OCI-LY7 (cell line): ENCODE data around the gene PLA2G4C. TPM values are rescaled to one million over a fixed set of nuclear protein-coding genes. Genes with fewer than 3 reads are reported as not detected.

Source experiments
- BruUV-seq: library from RNA; stranded (reverse); fragments of 400-500 nt; replicated peaks from 2 replicates; lab custom pipeline; 2021; lab: Mats Ljungman, UMichigan
- CTCF ChIA-PET: fragments of 300-600 bp; sonication (Branson Sonifier 250); formaldehyde crosslinking; loops from one replicate; lab custom pipeline; 2022; ENCODE audit warnings: antibody characterized with exemption; ENCODE audit not compliant: unreplicated experiment; lab: Charles Lee
- POLR2A ChIA-PET: fragments of 300-600 bp; sonication (Branson Sonifier 250); formaldehyde crosslinking; loops from one replicate; lab custom pipeline; 2022; ENCODE audit warnings: antibody characterized with exemption; lab: Charles Lee
- DNase-seq: peaks from one replicate; pipeline ENCODE4 v3.0.0-alpha.2; 2015; ENCODE audit warnings: low spot score
- H2AFZ ChIP-seq: fragments of 200-600 bp; sonication (generic), shearing (Covaris generic); 2 replicates; pipeline ENCODE4 v1.6.1; 2014; ENCODE audit warnings: mild to moderate bottlenecking, antibody characterized with exemption, low read length, moderate library complexity
- H3K27ac ChIP-seq: fragments of 200-600 bp; sonication (generic); 2 replicates; pipeline ENCODE4 v1.5.1; 2014; ENCODE audit warnings: mixed run types, low read depth, mild to moderate bottlenecking, moderate library complexity, low read length, inconsistent platforms; ENCODE audit not compliant: poor library complexity, severe bottlenecking
- H3K36me3 ChIP-seq: fragments of 200-600 bp; sonication (generic); 2 replicates; pipeline ENCODE4 v1.6.1; 2014; ENCODE audit warnings: mild to moderate bottlenecking, antibody characterized with exemption, low read length, moderate library complexity, mixed read lengths; ENCODE audit not compliant: insufficient read depth
- H3K4me1 ChIP-seq: fragments of 200-600 bp; sonication (generic); 2 replicates; pipeline ENCODE4 v1.5.1; 2014; ENCODE audit warnings: mild to moderate bottlenecking, low read length; ENCODE audit not compliant: insufficient read depth, poor library complexity, severe bottlenecking
- H3K4me2 ChIP-seq: fragments of 200-600 bp; sonication (generic); 2 replicates; pipeline ENCODE4 v1.6.1; 2014; ENCODE audit warnings: mild to moderate bottlenecking, low read length
- H3K4me3 ChIP-seq: fragments of 200-600 bp; sonication (generic); 2 replicates; pipeline ENCODE4 v1.5.1; 2014; ENCODE audit warnings: mild to moderate bottlenecking, low read depth, low read length; ENCODE audit not compliant: poor library complexity, severe bottlenecking
- H3K79me2 ChIP-seq: fragments of 200-600 bp; sonication (generic); 2 replicates; pipeline ENCODE4 v1.6.1; 2016; ENCODE audit warnings: low read depth, mild to moderate bottlenecking, low read length, moderate library complexity, mixed read lengths; ENCODE audit not compliant: insufficient read depth
- H3K9me2 ChIP-seq: fragments of 200-600 bp; sonication (generic); 2 replicates; pipeline ENCODE4 v1.6.1; 2016; ENCODE audit warnings: mild to moderate bottlenecking, low read length, mixed read lengths; ENCODE audit not compliant: insufficient read depth
- H3K9me3 ChIP-seq: fragments of 200-600 bp; sonication (generic); 2 replicates; pipeline ENCODE4 v1.6.1; 2014; ENCODE audit warnings: mild to moderate bottlenecking, mixed run types, low read length, mixed read lengths
- H4K20me1 ChIP-seq: fragments of 200-600 bp; sonication (generic); 2 replicates; pipeline ENCODE4 v1.6.1; 2014; ENCODE audit warnings: mild to moderate bottlenecking, antibody characterized with exemption, low read length, moderate library complexity, mixed read lengths; ENCODE audit not compliant: insufficient read depth
- CTCF ChIP-seq: fragments of 200-600 bp; sonication (generic); conservative IDR thresholded peaks from 2 replicates; pipeline ENCODE4 v1.5.1; 2014; ENCODE audit warnings: mild to moderate bottlenecking, antibody characterized with exemption, low read length, moderate library complexity, mixed read lengths
- EZH2phosphoT487 ChIP-seq: fragments of 200-600 bp; sonication (generic); IDR thresholded peaks from 2 replicates; pipeline ENCODE4 v1.6.1; 2018; ENCODE audit warnings: low read depth, borderline replicate concordance, mild to moderate bottlenecking, mixed run types, antibody characterized with exemption, low read length, moderate library complexity, mixed read lengths
- intact Hi-C: fragments of 100-400 bp; cut with micrococcal nuclease; formaldehyde crosslinking; loops from one replicate; pipeline ENCODE4 v1.10.0; 2022; ENCODE audit not compliant: unreplicated experiment
- total RNA-seq, 2 experiments: library from RNA; depleted of rRNA in 1 of 2; stranded (reverse); fragments of >200 nt in 1 of 2; shearing (Covaris generic) in 1 of 2; gene quantifications; 2 replicates each; pipeline ENCODE4 v1.2.3, GENCODE V29; 2014 to 2022

PLA2G4C gene
- total RNA-seq, 2 experiments from 2014 or later: 0.98 to 1.4 TPM

- POLR2A ChIA-PET: no interaction called here
- intact Hi-C loops: no loop called here
These were observed 43.4 kb upstream of the PLA2G4C start for GRCh38 chr19:48154003-48154402.

GRCh38 chr19:48152551-48152950, 41.9 kb upstream of the PLA2G4C start:
- BruUV-seq: TSS peak; percentile 58
- ChIA-PET POLR2A (no interaction called here), CTCF (no interaction called here)
- Histone ChIP-seq H3K9me3 (no peaks in the 10 kb centered on the region), H3K9me2 (no peaks in the 10 kb centered on the region), H4K20me1 (no peaks in the 10 kb centered on the region), H3K4me2 (no peak overlapping the region), H3K36me3 (peaks cover 93% of the 10 kb centered on the region), H3K4me3 (no peak overlapping the region), H3K27ac (peak overlapping the region; percentile 3), H2AFZ (no peak overlapping the region), H3K4me1 (peaks cover 7% of the 10 kb centered on the region), H3K79me2 (no peaks in the 10 kb centered on the region)
- TF ChIP-seq CTCF (peak; percentile 92), EZH2phosphoT487 (no peak)
- DNase-seq: peak; percentile 64
- intact Hi-C loops: no loop called here

More at GRCh38 chr19:48154003-48154402, 43.4 kb upstream of the PLA2G4C start:
- Histone ChIP-seq H2AFZ (no peak overlapping the region), H4K20me1 (no peaks in the 10 kb centered on the region), H3K4me3 (no peak overlapping the region), H3K9me3 (no peaks in the 10 kb centered on the region), H3K4me1 (peaks cover 7% of the 10 kb centered on the region), H3K4me2 (no peak overlapping the region), H3K79me2 (no peaks in the 10 kb centered on the region), H3K27ac (no peak overlapping the region), H3K36me3 (peaks cover 94% of the 10 kb centered on the region), H3K9me2 (no peaks in the 10 kb centered on the region)
- CTCF ChIA-PET: no interaction called here
- no peak for DNase-seq
- no TSS peak for BruUV-seq
- TF ChIP-seq EZH2phosphoT487 (no peak), CTCF (no peak)

DNA sequence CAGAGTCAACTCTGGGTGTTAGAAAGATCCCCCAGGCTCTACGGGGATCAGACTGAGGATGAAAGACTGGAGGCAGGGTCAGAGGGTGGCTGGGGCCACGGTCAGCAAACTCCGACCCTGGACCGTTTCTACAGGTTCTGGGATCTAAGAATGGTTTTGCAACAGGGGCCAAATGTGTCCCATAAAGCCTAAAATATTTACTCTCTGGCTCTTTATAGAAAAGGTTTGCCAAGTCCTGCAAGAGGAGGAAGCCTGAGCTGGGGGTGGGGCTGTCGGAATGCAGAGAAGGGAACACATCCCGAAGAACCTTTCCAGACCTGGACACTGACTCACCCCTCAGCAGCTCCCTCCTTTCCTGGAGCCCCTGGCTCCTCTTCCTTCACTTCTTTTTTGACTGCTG, 38.8 kb upstream of the PLA2G4C start:
- no peaks in the 10 kb centered on the region for H3K79me2 ChIP-seq
- H3K4me2 ChIP-seq: no peak overlapping the region
- H3K9me2 ChIP-seq: no peaks in the 10 kb centered on the region
- H3K4me1 ChIP-seq: peaks cover 7% of the 10 kb centered on the region
- H3K36me3 ChIP-seq: peaks cover 96% of the 10 kb centered on the region
- DNase-seq: no peak
- H4K20me1 ChIP-seq: no peaks in the 10 kb centered on the region
- CTCF ChIA-PET: no interaction called here
- POLR2A ChIA-PET: interaction anchor here (0.7 kb wide), 1 partner anchor 112 kb away, joined by 3 read pairs; no protein-coding TSS in a partner anchor
- no peak overlapping the region for H3K27ac ChIP-seq
- H2AFZ ChIP-seq: no peak overlapping the region
- TF ChIP-seq CTCF (no peak), EZH2phosphoT487 (no peak)
- BruUV-seq: no TSS peak
- intact Hi-C loops: no loop called here
- no peaks in the 10 kb centered on the region for H3K9me3 ChIP-seq
- H3K4me3 ChIP-seq: no peak overlapping the region
